Umbilical cord (tissue), 2 donors: ENCODE results near the gene SERPINB12. TPM values are rescaled to one million over a fixed set of nuclear protein-coding genes. Genes with fewer than 3 reads are reported as not detected.

Experiments used
- DNase-seq: peaks from one replicate; pipeline ENCODE4 v3.0.0-alpha.2; 2015; ENCODE audit warnings: low spot score
- total RNA-seq: library from RNA; depleted of rRNA; stranded (reverse); fragments of >200 nt; gene quantifications from one replicate; pipeline ENCODE4 v1.2.3, GENCODE V29; 2014; ENCODE audit warnings: low replicate concordance; ENCODE audit not compliant: insufficient read depth

SERPINB12 gene
- total RNA-seq, 1 donor from 2014 or later: 0.96 TPM

GRCh38 chr18:63603355-63603754, 61.2 kb downstream of the SERPINB12 start:
- no peak for DNase-seq

GRCh38 chr18:63603772-63604171, 61.6 kb downstream of the SERPINB12 start:
- no peak for DNase-seq

- DNase-seq: no peak
These were observed 62.8 kb downstream of the SERPINB12 start for GRCh38 chr18:63604791-63605567.

- no peak for DNase-seq
These were observed 64.4 kb downstream of the SERPINB12 start for GRCh38 chr18:63606526-63606925.

GRCh38 chr18:63613420-63613819, 71.3 kb downstream of the SERPINB12 start:
- DNase-seq: no peak

- DNase-seq: no peak
These were observed 75.1 kb downstream of the SERPINB12 start for GRCh38 chr18:63617049-63617914.

- DNase-seq: no peak
These were observed 75.7 kb downstream of the SERPINB12 start for GRCh38 chr18:63617915-63618234.

Other genes starting within 250 kb of the SERPINB12 start
- 27.9 TPM for gene BCL2, start 222.6 kb upstream of the SERPINB12 start, total RNA-seq
- 32.5 TPM for gene KDSR, start 175.2 kb upstream of the SERPINB12 start, total RNA-seq
- gene VPS4B, start 119.9 kb upstream of the SERPINB12 start, total RNA-seq: 51.3 TPM
- 49.4 TPM for gene SERPINB5, start 65.4 kb upstream of the SERPINB12 start, total RNA-seq
- 8.7 TPM for gene SERPINB13, start 45.0 kb downstream of the SERPINB12 start, total RNA-seq
- gene SERPINB4, start 101.9 kb downstream of the SERPINB12 start, total RNA-seq: 4.1 TPM
- 0.96 TPM for gene SERPINB3, start 119.5 kb downstream of the SERPINB12 start, total RNA-seq
- 16.6 TPM for gene SERPINB11, start 160.6 kb downstream of the SERPINB12 start, total RNA-seq
- gene SERPINB7, start 233.0 kb downstream of the SERPINB12 start, total RNA-seq: 31.1 TPM